ENCODE measurements around the gene TBC1D17. TPM values are rescaled to one million over a fixed set of nuclear protein-coding genes. Genes with fewer than 3 reads are reported as not detected.

TBC1D17 gene
- total and polyA plus RNA-seq, 10 of the 15 experiments (the other 5 are each of a cell fraction or from before 2014, with no cell fraction given): 0.42 to 20.4 (median 11.2) TPM

- peaks cover 25% of the 10 kb centered on the region for H3K4me1 ChIP-seq (ENCODE audit: control insufficient read depth, insufficient read depth, low read length)
- WGBS (ENCODE audit: insufficient coverage, insufficient replicate concordance, low lambda C conversion rate, missing lambda C conversion rate): 39% methylated on average over 18 of the region's 18 CpGs
- no peak overlapping the region for H3K9ac ChIP-seq (ENCODE audit: control insufficient read depth, insufficient read depth, low read length)
- ChIA-PET SMC1A (ENCODE audit: uncharacterized antibody, unreplicated experiment) (interaction anchor here (1.4 kb wide), 2 partner anchors 22 to 26 kb away, joined by 3 read pairs; partner anchors contain the start of gene MED25), POLR2A (interaction anchor here (0.5 to 1.4 kb wide), 5 partner anchors 21 to 25 kb away, joined by 3 to 8 read pairs (median 4); partner anchors contain the start of gene PNKP), CTCF (no interaction called here), RAD21 (ENCODE audit: unreplicated experiment) (no interaction called here)
- H3K4me2 ChIP-seq (ENCODE audit: control insufficient read depth, insufficient read depth): peak overlapping the region; percentile 12; the same call in 1 of the 2 replicates
- intact Hi-C loops (cut with micrococcal nuclease; ENCODE audit: unreplicated experiment): no loop called here
- TF ChIP-seq CREB1 (IDR thresholded peaks at IDR 0.05; ENCODE audit: low read depth) (no peak), MLLT1 (IDR thresholded peaks at IDR 0.05) (no peak)
- no peaks in the 10 kb centered on the region for H3K79me2 ChIP-seq (ENCODE audit: control insufficient read depth, insufficient read depth, low read length)
- in situ Hi-C loops (cut with MboI): no loop called here
- DNase-seq (ENCODE audit: low read depth, low spot score): no peak
- H3K27me3 ChIP-seq (replicated peaks in 1 of 2; ENCODE audit: control insufficient read depth in 2 of 2, insufficient read depth in 2 of 2, low read length in 1 of 2): no peaks in the 10 kb centered on the region
- H2AFZ ChIP-seq (ENCODE audit: control insufficient read depth, low read depth, low read length): no peak overlapping the region
- no peak overlapping the region for H3K4me3 ChIP-seq
- no peak for FAIRE-seq
- no peaks in the 10 kb centered on the region for H4K20me1 ChIP-seq (ENCODE audit: control insufficient read depth, insufficient read depth)
- H3K9me3 ChIP-seq (replicated peaks; ENCODE audit: control insufficient read depth, insufficient read depth, low read length): peaks cover 5% of the 10 kb centered on the region; the same call in 2 of the 3 replicates
- H3K27ac ChIP-seq (ENCODE audit: control insufficient read depth, insufficient read depth): no peak overlapping the region
- no peak for ATAC-seq
- H3K36me3 ChIP-seq (ENCODE audit: control insufficient read depth in 2 of 2, insufficient read depth in 2 of 2, low read length in 1 of 2): peaks cover 0 to 2% of the 10 kb centered on the region in 2 experiments; a peak in 2 of 4 replicates
- no TSS peak for BruUV-seq (replicated peaks)
Observed at GRCh38 chr19:49844138-49845095, 33.1 kb upstream of the TBC1D17 start.

- H3K27me3 ChIP-seq (replicated peaks in 1 of 2; ENCODE audit: control insufficient read depth in 2 of 2, insufficient read depth in 2 of 2, low read length in 1 of 2): no peaks in the 10 kb centered on the region
- DNase-seq (ENCODE audit: low read depth, low spot score): no peak
- H3K9ac ChIP-seq (ENCODE audit: control insufficient read depth, insufficient read depth, low read length): no peak overlapping the region
- H3K36me3 ChIP-seq (ENCODE audit: control insufficient read depth in 2 of 2, insufficient read depth in 2 of 2, low read length in 1 of 2): peaks cover 0 to 2% of the 10 kb centered on the region in 2 experiments; a peak in 2 of 4 replicates
- TF ChIP-seq NFYA (IDR thresholded peaks at IDR 0.05; ENCODE audit: borderline replicate concordance, low read depth, low read length) (no peak), ATF2 (IDR thresholded peaks at IDR 0.05; ENCODE audit: low read length) (no peak), MTA3 (IDR thresholded peaks at IDR 0.05; ENCODE audit: borderline replicate concordance, low read length) (no peak), HSF1 (IDR thresholded peaks at IDR 0.05; ENCODE audit: low read depth, low read length) (no peak), PAX8 (IDR thresholded peaks at IDR 0.05) (no peak), RCOR1 (conservative IDR thresholded peaks at IDR 0.05; ENCODE audit: low read depth, low read length) (no peak), RELB (IDR thresholded peaks at IDR 0.05; ENCODE audit: low read depth) (no peak)
- no peak overlapping the region for H3K27ac ChIP-seq (ENCODE audit: control insufficient read depth, insufficient read depth)
- RAD21 ChIA-PET (ENCODE audit: unreplicated experiment): no interaction called here
- peaks cover 5% of the 10 kb centered on the region; the same call in 2 of the 3 replicates for H3K9me3 ChIP-seq (replicated peaks; ENCODE audit: control insufficient read depth, insufficient read depth, low read length)
- H3K4me2 ChIP-seq (ENCODE audit: control insufficient read depth, insufficient read depth): no peak overlapping the region
- no peak overlapping the region for H3K4me3 ChIP-seq
- no peaks in the 10 kb centered on the region for H4K20me1 ChIP-seq (ENCODE audit: control insufficient read depth, insufficient read depth)
- POLR2A ChIA-PET: interaction anchor here (1.4 kb wide), 1 partner anchor 24 kb away, joined by 3 read pairs; no protein-coding TSS in a partner anchor
- H2AFZ ChIP-seq (ENCODE audit: control insufficient read depth, low read depth, low read length): no peak overlapping the region
- H3K79me2 ChIP-seq (ENCODE audit: control insufficient read depth, insufficient read depth, low read length): no peaks in the 10 kb centered on the region
- 93% methylated on average over 3 of the region's 3 CpGs for WGBS (ENCODE audit: insufficient coverage, insufficient replicate concordance, low lambda C conversion rate, missing lambda C conversion rate)
- no peak for ATAC-seq
- in situ Hi-C loops (cut with MboI): no loop called here
- FAIRE-seq: no peak
- intact Hi-C loops (cut with micrococcal nuclease; ENCODE audit: unreplicated experiment): no loop called here
- CTCF ChIA-PET: interaction anchor here (1.0 kb wide), 1 partner anchor 26 kb away, joined by 3 read pairs; no protein-coding TSS in a partner anchor
- SMC1A ChIA-PET (ENCODE audit: uncharacterized antibody, unreplicated experiment): no interaction called here
- BruUV-seq (replicated peaks): no TSS peak
- H3K4me1 ChIP-seq (ENCODE audit: control insufficient read depth, insufficient read depth, low read length): peaks cover 32% of the 10 kb centered on the region
Observed at GRCh38 chr19:49845414-49845813, 32.1 kb upstream of the TBC1D17 start.
